ENCODE measurements around the gene RIN3. TPM values are rescaled to one million over a fixed set of nuclear protein-coding genes. Genes with fewer than 3 reads are reported as not detected.

Gene RIN3
- total RNA-seq, 1 donor from 2014 or later = 70.6 TPM

GRCh38 chr14:92680781-92681650 lies 167.4 kb downstream of the RIN3 start:
- H3K9me3 ChIP-seq = no peaks in the 10 kb centered on the region
- H3K4me3 ChIP-seq = no peak overlapping the region
- H3K4me1 ChIP-seq = peaks cover 23% of the 10 kb centered on the region
- H3K27ac ChIP-seq = no peak overlapping the region
- DNase-seq = peak; percentile 84
- peaks cover 86% of the 10 kb centered on the region for H3K36me3 ChIP-seq
- no peaks in the 10 kb centered on the region for H3K27me3 ChIP-seq (ENCODE audit: low read depth)
- TF ChIP-seq CTCF (IDR thresholded peaks at IDR 0.05) = peak; percentile 96
- ATAC-seq = peak; percentile 76 to 79
- intact Hi-C loops (cut with DNase I) = no loop called here

GRCh38 chr14:92683041-92683440 lies 169.5 kb downstream of the RIN3 start:
- Histone ChIP-seq H3K4me1 (peaks cover 25% of the 10 kb centered on the region), H3K36me3 (peaks cover 83% of the 10 kb centered on the region), H3K27ac (no peak overlapping the region), H3K27me3 (ENCODE audit: low read depth) (no peaks in the 10 kb centered on the region), H3K9me3 (no peaks in the 10 kb centered on the region), H3K4me3 (no peak overlapping the region)
- no peak for TF ChIP-seq CTCF (IDR thresholded peaks at IDR 0.05)
- ATAC-seq (no peak), DNase-seq (no peak)
- intact Hi-C loops (cut with DNase I) = no loop called here

- ATAC-seq (no peak), DNase-seq (no peak)
- Histone ChIP-seq H3K4me1 (peaks cover 25% of the 10 kb centered on the region), H3K4me3 (no peak overlapping the region), H3K36me3 (peaks cover 78% of the 10 kb centered on the region), H3K27ac (no peak overlapping the region), H3K27me3 (ENCODE audit: low read depth) (no peaks in the 10 kb centered on the region), H3K9me3 (no peaks in the 10 kb centered on the region)
- intact Hi-C loops (cut with DNase I) = no loop called here
- TF ChIP-seq CTCF (IDR thresholded peaks at IDR 0.05) = no peak
Measured at GRCh38 chr14:92684801-92685560, 171.4 kb downstream of the RIN3 start.

- Histone ChIP-seq H3K36me3 (peaks cover 75% of the 10 kb centered on the region), H3K27me3 (ENCODE audit: low read depth) (no peaks in the 10 kb centered on the region), H3K4me1 (peaks cover 22% of the 10 kb centered on the region), H3K4me3 (no peak overlapping the region), H3K9me3 (no peaks in the 10 kb centered on the region), H3K27ac (no peak overlapping the region)
- ATAC-seq = no peak
- DNase-seq = no peak
- intact Hi-C loops (cut with DNase I) = no loop called here
- no peak for TF ChIP-seq CTCF (IDR thresholded peaks at IDR 0.05)
Measured at GRCh38 chr14:92685784-92686355, 172.3 kb downstream of the RIN3 start.

- intact Hi-C loops (cut with DNase I) = no loop called here
- Histone ChIP-seq H3K36me3 (peaks cover 71% of the 10 kb centered on the region), H3K4me1 (peaks cover 16% of the 10 kb centered on the region), H3K27ac (no peak overlapping the region), H3K9me3 (no peaks in the 10 kb centered on the region), H3K27me3 (ENCODE audit: low read depth) (no peaks in the 10 kb centered on the region), H3K4me3 (peak overlapping the region; percentile 54)
- ATAC-seq = no peak
- no peak for TF ChIP-seq CTCF (IDR thresholded peaks at IDR 0.05)
- DNase-seq = no peak
Measured at GRCh38 chr14:92686411-92686899, 172.9 kb downstream of the RIN3 start.

All from lower lobe of right lung (tissue), 2 donors.